Esophagus squamous epithelium (tissue), 4 donors: ENCODE results near the gene TSPAN33.

Experiments used
- CTCF ChIP-seq, 6 experiments: fragments of 450-650 bp in 4 of 6; fragments of 200-600 bp in 2 of 6; sonication (generic) in 2 of 6; IDR thresholded peaks; one replicate each; pipeline ENCODE4 v1.5.1; 2016 to 2019; ENCODE audit warnings: antibody characterized with exemption in 6 of 6, mild to moderate bottlenecking in 4 of 6, moderate library complexity in 4 of 6
- POLR2A ChIP-seq, 4 donors: fragments of 450-650 bp; IDR thresholded peaks; one replicate each; pipeline ENCODE4 v1.6.1; 2017; ENCODE audit warnings: antibody characterized with exemption in 4 of 4, mild to moderate bottlenecking in 4 of 4, moderate library complexity in 3 of 4

GRCh38 chr7:129162732-129163131, 18.2 kb downstream of the TSPAN33 start:
- TF ChIP-seq CTCF (IDR thresholded peaks at IDR 0.05) (no peak), POLR2A (IDR thresholded peaks at IDR 0.05) (no peak)
